Measurements from ENCODE around the gene ERMN. TPM values are rescaled to one million over a fixed set of nuclear protein-coding genes. Genes with fewer than 3 reads are reported as not detected.

ERMN gene
- total RNA-seq, 1 experiment from 2014 or later: not detected

DNA sequence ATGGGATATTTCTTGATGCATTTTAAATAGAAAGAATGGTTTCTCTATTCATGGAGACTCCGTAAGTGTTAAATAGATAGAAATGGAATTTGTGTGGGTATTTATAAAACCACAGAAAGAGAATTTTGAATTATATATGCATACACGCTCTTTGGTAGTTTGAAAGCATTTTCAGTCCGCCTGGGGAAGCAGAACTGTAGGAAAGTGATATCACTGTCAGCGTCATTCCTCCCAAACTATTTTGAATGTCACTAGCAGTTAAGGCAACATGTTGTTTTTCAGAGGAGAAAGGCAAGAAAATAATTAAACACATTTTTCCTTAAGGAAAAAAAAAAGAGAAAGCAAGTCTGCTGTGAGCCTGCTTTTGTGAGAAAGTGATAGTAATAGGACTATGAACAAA, 8.7 kb upstream of the ERMN start:
- no peak for DNase-seq (ENCODE audit: low spot score)
- in situ Hi-C loops (cut with HindIII; ENCODE audit: low sequenced_read_pairs): no loop called here

DNA sequence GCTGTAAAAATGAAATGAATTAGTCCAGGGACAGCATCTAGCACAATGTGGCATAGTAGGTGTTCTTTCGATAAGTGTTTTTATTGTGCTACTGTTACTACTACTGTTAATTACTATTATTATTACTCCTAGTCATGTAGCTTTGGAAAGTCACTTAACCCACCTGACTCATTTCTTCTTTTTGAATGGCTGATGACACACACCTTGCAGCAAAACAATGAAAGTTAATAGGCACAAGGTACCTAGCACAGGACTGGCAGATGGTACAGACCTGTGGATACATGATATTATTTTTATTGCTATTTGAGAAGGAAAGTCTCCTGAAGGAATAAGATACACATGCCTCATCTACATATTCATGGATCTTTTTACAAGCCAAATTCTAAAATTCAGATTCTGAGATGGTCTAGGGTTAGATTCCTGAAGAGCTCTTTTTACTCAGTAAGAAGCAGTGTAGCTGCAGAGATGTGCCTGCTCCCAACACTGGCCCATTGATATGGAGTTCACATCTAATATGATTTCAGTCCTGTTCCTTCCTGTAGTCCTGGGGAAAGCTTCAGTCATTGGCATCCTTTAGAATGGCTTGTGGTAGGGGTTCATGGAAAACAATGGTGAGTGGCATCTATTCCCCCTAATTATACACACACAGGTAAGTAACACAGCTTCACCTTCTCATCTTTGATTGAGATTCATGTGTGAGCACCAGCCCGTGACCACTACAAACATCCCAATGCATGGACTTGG, 7.9 kb upstream of the ERMN start:
- in situ Hi-C loops (cut with HindIII; ENCODE audit: low sequenced_read_pairs): no loop called here

DNA sequence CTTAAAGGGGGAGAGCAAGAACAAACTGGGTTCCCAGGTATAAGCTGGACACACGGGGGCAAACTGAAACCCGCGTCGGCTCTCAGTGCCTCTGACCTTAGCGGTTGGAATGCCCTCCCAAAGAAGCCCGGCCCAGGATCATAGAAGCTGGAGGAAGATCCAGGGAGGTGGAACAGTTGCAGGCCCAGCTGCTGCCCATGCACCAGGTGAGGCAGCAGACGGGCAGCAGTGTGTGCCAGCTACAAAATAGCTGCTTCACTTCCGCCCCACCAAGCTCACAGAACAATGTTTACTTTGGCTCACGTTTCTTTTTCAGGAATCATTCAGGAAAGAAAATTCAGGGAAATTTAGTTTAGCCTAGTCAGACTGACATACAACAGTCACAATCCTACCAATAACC, 3.9 kb upstream of the ERMN start:
- peak; percentile 25 for DNase-seq (ENCODE audit: low spot score)
- in situ Hi-C loops (cut with HindIII; ENCODE audit: low sequenced_read_pairs): no loop called here

More for the DNA sequence above, 7.9 kb upstream of the ERMN start:
- DNase-seq (ENCODE audit: low spot score): no peak

DNA sequence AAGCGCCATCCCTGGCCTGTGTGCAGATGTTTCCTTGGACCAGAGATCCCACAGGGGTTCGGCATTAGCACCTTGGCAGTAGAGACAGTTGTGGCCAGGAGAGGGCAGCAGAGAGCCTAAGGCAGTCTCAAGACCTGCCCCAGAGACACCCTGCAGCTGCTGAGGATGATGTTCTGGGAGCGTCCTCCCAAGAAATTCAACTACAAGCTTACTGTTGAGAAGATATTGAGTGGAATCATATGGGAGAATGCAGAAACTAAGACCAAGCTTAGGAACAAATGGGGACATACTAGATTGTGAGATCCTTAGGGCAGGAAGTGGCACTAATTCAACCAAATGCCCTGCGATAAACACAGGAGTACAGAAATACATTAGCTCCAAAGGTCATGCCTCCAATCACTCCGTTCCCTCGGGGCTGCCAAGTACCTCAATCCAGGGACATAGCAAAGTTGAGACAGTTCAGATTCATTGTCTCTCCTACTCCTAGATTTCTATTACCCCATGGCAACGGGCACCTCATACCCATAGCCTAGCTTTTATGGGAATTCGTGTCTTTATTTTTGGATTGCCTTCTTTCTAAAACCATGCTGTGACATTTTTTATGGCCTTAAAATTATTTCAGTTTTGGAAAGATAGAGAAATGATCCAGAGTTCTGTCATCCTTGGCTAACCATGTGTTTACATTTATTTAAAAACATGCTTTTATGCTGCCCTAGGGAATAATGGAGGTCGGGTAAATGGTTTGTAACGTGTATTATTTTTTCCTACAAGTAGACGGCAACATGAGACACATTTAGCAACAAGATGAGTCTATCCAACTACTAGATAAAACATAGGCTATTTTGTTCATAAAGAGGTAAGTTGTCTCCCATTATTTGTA, 2.2 kb upstream of the ERMN start:
- peak; percentile 22 for DNase-seq (ENCODE audit: low spot score)
- in situ Hi-C loops (cut with HindIII; ENCODE audit: low sequenced_read_pairs): no loop called here

DNA sequence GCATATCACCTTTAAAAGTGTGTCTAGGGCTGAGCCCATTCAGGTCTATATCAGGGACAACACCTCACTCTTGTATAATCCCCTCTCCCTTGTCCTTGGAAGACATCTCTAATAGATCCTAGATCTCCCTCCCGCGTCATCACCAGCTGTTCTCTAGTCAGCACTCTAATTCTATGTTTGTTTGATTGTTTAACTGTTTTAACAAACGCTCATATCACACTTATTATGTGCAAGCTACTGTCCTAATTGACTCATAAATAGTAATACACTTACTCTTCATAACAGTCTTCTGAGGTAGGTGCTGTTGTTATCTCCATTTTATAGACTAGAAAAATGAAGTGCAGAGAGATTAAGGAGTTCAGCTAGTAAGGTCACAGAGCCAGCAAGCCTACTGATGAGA, 1.6 kb upstream of the ERMN start:
- no peak for DNase-seq (ENCODE audit: low spot score)
- in situ Hi-C loops (cut with HindIII; ENCODE audit: low sequenced_read_pairs): no loop called here

DNA sequence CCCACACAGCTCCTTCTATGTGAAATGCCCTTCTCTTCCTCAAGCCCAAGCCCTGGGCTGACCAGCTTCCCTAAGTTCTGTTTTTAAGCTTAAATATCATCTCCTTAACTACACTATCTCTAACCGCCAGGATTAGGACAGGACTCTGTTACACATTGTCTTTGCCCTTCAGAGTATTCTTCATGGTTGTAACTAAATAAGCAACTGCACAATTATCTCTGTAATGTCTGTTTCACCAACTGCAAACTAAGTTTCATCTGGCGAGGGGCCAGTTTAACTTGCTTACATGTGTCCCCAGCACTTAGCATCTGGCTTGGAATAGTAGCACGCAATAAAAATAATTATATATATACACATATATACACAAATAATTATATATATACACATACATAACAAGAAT, 1.1 kb upstream of the ERMN start:
- in situ Hi-C loops (cut with HindIII; ENCODE audit: low sequenced_read_pairs): no loop called here

DNA sequence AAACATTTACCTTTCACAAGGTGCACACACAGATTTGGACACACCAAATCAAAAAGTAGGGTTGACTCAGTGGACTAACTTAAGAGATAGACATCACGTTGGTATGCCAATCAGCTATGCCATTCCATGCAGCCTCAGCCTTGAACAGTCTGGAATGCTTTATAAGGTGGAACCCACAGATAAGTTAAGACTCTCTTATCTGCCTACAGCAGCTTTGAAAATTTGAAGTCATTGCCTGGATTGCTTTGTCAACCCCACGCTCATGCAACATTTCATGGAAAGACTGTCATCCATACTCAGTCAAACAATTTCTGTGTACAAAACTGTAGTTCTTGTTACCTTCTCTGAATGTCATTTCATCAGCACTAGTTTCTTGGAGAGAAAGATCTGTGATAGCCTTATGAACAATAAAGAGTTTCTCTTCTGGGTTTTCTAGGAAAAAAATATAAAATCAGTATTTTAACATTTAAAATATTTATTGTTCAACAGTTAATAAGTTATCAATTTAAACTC, 1.2 kb downstream of the ERMN start:
- no peak for DNase-seq (ENCODE audit: low spot score)
- in situ Hi-C loops (cut with HindIII; ENCODE audit: low sequenced_read_pairs): no loop called here

More for the DNA sequence above, 1.1 kb upstream of the ERMN start:
- DNase-seq (ENCODE audit: low spot score): no peak

DNA sequence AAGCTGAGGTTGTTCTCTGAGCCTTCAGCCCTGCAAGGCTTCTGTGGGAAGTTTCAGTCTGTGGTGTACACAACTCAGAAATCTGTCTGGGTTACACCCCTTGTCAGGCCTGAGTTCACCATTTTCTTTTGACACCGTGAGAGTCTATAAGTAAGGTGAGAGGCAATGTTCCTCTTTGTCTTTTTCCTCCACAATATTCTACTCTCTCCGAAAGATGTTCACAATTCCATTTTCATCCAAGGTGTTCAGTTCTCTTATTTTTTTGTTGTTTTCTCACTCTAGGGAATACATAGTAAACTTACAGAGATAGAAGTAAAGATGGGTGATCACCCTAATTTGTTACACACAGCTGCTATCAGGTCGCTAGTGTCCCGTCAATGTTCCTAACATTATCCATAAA, 3.2 kb downstream of the ERMN start:
- DNase-seq (ENCODE audit: low spot score): no peak
- in situ Hi-C loops (cut with HindIII; ENCODE audit: low sequenced_read_pairs): no loop called here

DNA sequence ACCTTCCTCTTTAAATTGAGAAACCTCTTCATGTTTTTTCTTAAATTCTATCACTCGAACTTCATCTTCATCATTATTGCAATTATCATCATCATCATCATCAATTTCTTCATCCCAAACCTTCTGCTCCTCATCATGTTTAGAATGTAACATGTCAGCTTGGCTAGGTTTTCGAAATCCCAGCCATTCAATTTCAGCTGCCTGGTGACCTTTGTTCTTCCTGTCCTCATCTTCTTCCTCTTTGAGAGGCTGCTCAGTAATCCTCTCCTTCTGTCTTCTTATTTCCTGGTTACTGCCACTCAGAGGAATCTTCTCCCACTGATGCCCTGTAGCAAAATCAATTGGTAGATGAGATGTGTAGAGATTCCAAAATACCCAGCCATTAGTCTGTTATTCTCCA, 4.2 kb downstream of the ERMN start:
- in situ Hi-C loops (cut with HindIII; ENCODE audit: low sequenced_read_pairs): no loop called here
- no peak for DNase-seq (ENCODE audit: low spot score)

DNA sequence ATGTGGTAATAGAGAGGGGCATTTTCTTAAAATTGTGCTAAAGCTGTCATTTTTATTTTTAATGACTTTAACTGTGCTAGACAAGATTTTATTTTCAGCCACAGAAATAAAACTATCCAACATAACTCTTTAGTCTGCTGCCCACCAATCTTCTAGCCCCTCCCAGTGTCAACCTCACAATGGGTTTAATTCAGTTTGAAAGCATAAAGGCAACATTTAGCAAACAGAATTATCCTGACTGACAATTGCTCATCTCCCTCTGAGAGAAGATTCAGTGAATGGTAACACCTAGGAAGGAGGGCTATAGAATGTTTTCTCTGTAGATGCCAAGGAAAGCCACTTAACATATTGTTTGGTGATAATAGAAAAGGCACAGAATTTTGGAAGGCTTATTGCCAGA, 5.2 kb downstream of the ERMN start:
- in situ Hi-C loops (cut with HindIII; ENCODE audit: low sequenced_read_pairs): no loop called here
- DNase-seq (ENCODE audit: low spot score): no peak

DNA sequence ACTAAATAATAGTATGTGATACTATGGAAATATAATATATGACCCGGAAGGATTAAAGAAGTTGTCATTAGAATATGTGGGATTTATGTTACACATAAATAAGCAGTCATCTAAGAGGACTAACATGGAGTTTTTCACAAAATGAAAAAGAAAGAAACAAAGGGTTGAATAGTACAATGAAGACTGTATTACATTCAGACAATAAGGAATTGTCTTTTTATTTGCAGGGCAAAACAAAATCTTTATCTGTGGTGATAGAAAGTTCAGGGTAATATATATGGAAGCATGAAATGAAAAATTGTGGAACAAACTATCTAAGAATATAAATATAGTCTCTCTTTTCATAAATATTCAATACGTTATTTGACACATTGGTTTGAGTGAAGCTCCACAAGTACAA, 5.8 kb downstream of the ERMN start:
- DNase-seq (ENCODE audit: low spot score): no peak
- in situ Hi-C loops (cut with HindIII; ENCODE audit: low sequenced_read_pairs): no loop called here

DNA sequence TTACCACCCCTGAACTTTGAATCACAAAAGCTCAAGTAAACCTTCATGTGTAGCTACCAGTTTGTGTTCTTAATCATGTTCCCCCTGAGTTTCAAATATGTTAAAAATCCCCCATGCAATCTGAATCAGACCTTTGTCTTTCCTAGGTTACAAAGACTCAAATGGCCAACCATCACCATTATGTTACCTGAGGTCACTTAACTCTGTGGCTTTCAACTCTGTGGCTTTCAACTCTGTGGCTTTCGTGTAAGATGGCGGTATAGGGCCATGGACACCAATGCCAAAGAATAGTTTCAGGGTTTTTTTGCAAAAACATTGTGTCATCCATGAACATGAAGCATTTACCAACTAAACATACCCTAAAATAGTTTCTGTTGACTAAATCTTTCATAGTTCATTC, 6.7 kb downstream of the ERMN start:
- in situ Hi-C loops (cut with HindIII; ENCODE audit: low sequenced_read_pairs): no loop called here
- DNase-seq (ENCODE audit: low spot score): no peak

DNA sequence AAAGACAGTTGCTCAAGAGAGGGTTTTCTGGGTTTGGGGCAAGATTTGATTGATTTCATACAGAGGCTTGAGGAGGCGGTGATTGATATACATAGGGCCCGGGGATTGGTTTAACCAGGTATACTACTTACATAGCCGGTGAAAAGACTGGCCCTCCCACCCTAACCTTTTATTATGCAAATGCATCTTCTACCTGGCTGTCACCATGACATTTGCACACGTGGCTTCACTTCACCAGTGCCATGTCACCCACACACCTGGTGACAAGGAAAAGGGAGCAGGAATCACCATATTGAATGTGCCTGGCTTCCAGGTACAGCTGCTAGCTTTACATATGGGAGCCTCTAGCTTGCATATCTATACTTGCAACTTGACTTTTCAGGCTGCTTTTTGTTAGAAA, 9.7 kb downstream of the ERMN start:
- DNase-seq (ENCODE audit: low spot score): no peak
- in situ Hi-C loops (cut with HindIII; ENCODE audit: low sequenced_read_pairs): no loop called here

DNA sequence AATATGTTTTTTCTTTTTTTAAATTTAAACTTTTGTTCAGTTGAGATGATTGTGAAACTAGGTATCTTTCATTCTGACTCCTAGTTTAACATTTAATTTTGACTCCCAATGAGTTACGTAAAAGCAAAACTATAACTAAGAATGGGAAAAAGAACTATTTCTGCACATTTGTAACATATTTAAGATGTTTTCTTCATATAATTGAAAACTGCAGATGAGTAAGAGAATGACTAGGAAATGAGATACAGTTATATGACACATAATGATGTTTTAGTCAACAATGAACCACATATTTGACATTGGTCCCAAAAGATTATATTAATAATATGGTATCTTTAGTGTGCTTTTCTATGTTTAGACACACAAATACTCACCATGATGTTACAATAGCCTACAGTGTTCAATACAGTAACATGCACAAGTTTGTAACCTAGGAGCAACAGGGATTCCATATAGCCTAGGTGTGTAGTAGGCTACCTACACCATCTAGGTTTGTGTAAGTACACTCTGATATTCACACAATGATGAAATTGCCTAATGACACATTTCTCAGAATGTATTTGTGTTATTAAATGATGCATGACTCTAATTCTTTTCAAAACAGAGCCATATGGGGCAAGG, 12.6 kb downstream of the ERMN start:
- no peak for DNase-seq (ENCODE audit: low spot score)
- in situ Hi-C loops (cut with HindIII; ENCODE audit: low sequenced_read_pairs): no loop called here

DNA sequence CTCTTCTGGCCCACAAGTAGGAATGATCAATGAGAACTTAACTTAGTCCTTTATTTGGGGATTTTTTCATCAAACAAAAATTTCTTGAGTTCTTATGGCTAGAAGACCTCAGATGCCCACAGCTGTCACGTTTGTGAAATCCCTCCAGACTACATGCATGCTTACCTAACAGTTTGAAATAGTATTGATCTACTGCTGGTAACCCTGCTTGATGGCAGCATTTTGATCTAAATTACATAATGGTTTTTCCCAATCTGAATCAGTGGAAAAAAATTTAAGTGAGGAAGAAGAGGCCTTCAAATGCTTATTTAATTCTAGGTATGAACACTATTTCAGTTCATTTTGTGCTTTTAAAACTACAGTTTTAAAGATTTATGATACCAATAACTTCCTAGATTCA, 13.9 kb downstream of the ERMN start:
- in situ Hi-C loops (cut with HindIII; ENCODE audit: low sequenced_read_pairs): no loop called here

DNA sequence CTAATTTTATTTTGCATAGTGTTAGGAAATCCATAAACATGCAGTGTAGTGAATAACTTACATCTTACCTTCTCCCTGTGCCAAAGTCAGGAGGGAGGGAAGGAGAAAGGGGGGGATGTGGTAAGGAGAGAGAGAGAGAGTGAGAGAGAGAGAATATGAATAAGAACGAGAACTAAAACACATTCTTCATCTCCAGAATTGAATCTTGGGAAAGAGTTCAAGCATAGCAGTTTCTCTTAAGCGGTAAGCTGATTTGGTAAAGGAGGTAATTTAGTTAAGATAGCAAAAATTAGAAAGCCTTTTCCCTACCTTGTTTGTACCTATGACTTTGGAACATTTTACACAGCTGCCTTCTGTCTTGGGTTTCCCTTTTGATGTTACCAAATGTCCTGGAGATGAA, 15.7 kb downstream of the ERMN start:
- in situ Hi-C loops (cut with HindIII; ENCODE audit: low sequenced_read_pairs): no loop called here
- no peak for DNase-seq (ENCODE audit: low spot score)

More for the DNA sequence above, 13.9 kb downstream of the ERMN start:
- no peak for DNase-seq (ENCODE audit: low spot score)

DNA sequence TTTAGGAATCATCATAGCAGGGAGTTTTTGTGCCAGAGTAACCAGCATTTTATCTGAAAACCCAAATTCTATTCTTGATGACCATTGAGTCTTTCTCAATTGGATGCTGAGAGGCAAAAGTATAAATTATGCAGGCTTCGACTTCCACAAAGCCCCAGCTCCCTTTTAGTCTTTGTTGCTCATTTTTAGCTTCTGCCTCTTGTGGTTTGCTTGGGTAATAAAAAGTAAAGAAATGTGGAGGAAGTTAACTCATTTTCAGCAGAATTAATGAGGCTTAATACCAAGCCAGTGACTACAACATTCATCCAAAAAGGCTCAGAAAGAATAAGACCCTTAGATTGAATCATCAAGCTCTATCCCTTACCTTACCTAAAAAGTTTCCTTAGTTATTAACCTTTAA, 18.6 kb downstream of the ERMN start:
- no peak for DNase-seq (ENCODE audit: low spot score)
- in situ Hi-C loops (cut with HindIII; ENCODE audit: low sequenced_read_pairs): no loop called here

DNA sequence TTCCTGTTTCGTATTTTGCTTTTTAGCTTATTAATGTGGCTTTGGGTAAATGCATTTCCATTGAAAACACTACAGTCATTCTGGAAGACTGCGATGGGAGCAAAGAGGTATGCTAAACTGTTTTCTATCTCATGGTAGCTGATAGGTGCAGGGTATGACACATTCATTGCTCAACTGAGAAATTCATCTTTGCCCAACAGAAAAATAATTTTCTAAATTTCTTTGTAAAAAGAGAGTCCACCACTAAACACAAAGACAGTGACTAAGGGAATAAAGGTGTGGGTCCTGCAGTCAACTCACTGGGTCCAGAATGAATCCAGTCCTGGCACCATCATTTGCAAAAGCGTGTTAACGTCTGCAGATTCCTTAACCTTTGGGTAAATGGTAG, 19.9 kb downstream of the ERMN start:
- no peak for DNase-seq (ENCODE audit: low spot score)
- in situ Hi-C loops (cut with HindIII; ENCODE audit: low sequenced_read_pairs): no loop called here

DNA sequence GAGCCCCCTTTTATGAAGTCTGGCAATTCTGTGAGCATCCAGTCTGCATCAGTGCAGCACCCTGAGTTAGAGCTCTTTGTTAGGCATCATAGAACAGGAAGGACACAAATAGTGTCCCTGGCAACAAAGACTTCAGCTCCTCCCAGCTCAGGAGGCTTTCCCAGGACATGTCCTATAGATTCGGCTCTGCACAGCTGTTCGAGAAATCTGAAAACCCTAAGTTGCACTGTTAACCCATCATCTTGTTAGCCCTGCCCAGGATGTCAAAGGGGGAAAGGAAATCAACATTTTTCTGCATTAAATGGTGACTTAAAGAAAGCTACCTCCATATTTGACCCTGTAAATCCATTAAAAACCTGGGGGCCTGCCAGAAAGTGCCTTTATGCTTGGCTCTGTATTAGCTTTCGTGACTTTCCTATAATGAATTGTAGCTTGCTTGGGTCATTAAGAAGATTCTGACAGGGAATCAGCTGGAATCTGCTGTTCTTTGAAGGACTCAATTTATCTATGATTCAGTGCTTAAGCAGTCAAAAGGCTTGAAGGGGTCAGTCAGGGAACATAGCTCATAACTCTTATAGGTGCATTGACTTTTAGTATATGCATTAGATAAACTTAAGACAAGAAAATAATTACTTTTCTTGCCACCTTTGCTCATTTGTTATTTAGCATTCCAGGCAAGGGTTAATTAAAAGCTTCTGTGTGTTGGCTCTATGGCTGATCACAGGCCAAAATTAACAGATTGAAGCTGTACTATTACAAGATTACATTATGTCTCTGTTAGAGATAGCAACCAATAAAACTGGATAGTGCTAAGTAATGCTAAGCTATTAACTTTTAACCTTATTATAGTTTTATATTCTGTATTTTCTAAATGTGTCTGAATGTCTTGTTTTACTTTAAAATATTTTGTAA, 20.6 kb downstream of the ERMN start:
- in situ Hi-C loops (cut with HindIII; ENCODE audit: low sequenced_read_pairs): no loop called here
- DNase-seq (ENCODE audit: low spot score): peak; percentile 70

Data from G401 (cell line).